Mesothelial cell of epicardium (in vitro differentiated cells): ENCODE measurements around the gene FILIP1. TPM values are rescaled to one million over a fixed set of nuclear protein-coding genes. Genes with fewer than 3 reads are reported as not detected.
A peak's percentile ranks its signal among the peaks of the same experiment; 100 is the strongest.
"Not testable (repeated sequence)": the region's sequence is repeated elsewhere in the genome, so short reads cannot be mapped to it uniquely, and the experiment has no call there.

Experiments
- DNase-seq, 2 experiments: peaks; one replicate each; pipeline ENCODE4 v3.0.0; 2021; ENCODE audit warnings: low spot score in 2 of 2; ENCODE audit not compliant: unreplicated experiment in 2 of 2
- H3K27ac Mint-ChIP-seq: 2 replicates; pipeline ENCODE4 v1.8.0; 2021; ENCODE audit warnings: mixed read lengths
- H3K27me3 Mint-ChIP-seq: 2 replicates; pipeline ENCODE4 v1.8.0; 2021; ENCODE audit warnings: low read depth, mixed read lengths
- H3K36me3 Mint-ChIP-seq: 2 replicates; pipeline ENCODE4 v1.8.0; 2021; ENCODE audit warnings: mixed read lengths
- H3K4me1 Mint-ChIP-seq: 2 replicates; pipeline ENCODE4 v1.8.0; 2021; ENCODE audit warnings: mixed read lengths
- H3K4me3 Mint-ChIP-seq: 2 replicates; pipeline ENCODE4 v1.8.0; 2021; ENCODE audit warnings: mild to moderate bottlenecking, moderate library complexity, mixed read lengths
- H3K9me3 Mint-ChIP-seq: 2 replicates; pipeline ENCODE4 v1.8.0; 2021; ENCODE audit warnings: mixed read lengths
- CTCF ChIP-seq: fragments of 200-600 bp; sonication (generic); IDR thresholded peaks from one replicate; pipeline ENCODE4 v1.5.0; 2021; ENCODE audit warnings: antibody characterized with exemption; ENCODE audit not compliant: unreplicated experiment
- total RNA-seq: library from RNA; stranded (reverse); gene quantifications from 3 replicates; pipeline ENCODE4 v1.2.1, GENCODE V29; 2021

The FILIP1 gene
- total RNA-seq, 1 donor from 2014 or later = 11.3 TPM

DNA sequence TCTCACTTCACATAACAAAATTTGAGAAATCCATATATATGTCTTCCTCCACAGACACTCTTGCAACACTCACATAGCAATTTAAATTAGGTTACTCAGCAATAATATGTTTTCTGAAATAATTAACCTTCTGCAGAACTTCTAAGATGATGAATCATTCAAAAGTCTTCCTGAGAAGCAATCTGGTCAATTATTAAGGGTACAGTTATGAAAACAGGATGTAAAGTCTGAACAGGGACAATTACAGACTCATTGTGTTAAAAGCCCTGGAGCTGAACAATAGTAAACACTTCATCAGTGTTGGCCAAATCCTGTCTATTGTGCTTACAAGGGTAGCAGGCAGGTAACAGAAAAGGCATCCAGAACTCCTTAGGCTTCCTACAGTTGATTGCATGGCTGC is 75.4 kb downstream of the FILIP1 start:
- no peak for TF ChIP-seq CTCF
- H3K27ac Mint-ChIP-seq = peak overlapping the region; percentile 13
- H3K9me3 Mint-ChIP-seq = no peaks in the 10 kb centered on the region
- no peak overlapping the region for H3K4me3 Mint-ChIP-seq
- no peaks in the 10 kb centered on the region for H3K27me3 Mint-ChIP-seq
- DNase-seq = no peak
- H3K4me1 Mint-ChIP-seq = peaks cover 44% of the 10 kb centered on the region
- no peaks in the 10 kb centered on the region for H3K36me3 Mint-ChIP-seq

DNA sequence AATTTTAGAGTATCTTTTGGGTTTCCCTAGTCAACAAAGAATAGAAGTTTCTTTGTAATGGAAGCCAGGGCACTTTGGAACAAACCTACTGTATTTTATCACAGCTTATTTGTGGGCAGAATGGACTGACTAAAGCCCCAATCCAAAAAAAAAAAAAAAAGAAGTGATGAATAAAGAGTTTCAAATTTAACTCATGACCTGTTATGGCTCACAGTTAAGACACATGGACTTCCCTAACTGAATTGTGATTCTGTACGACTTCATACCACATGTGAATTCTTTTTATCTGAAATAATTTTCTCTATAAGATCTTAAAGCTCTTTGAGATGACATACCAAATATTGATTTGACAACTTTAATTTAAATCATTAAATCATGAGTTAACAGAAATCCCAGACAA is 77.2 kb downstream of the FILIP1 start:
- H3K4me1 Mint-ChIP-seq = peaks cover 57% of the 10 kb centered on the region
- no peaks in the 10 kb centered on the region for H3K27me3 Mint-ChIP-seq
- DNase-seq = no peak
- peaks cover 7% of the 10 kb centered on the region for H3K36me3 Mint-ChIP-seq
- H3K27ac Mint-ChIP-seq = no peak overlapping the region
- no peak for TF ChIP-seq CTCF
- no peak overlapping the region for H3K4me3 Mint-ChIP-seq
- peaks cover 6% of the 10 kb centered on the region for H3K9me3 Mint-ChIP-seq

GRCh38 chr6:75415804-75416203 is 77.8 kb downstream of the FILIP1 start:
- no peak overlapping the region for H3K27ac Mint-ChIP-seq
- peaks cover 13% of the 10 kb centered on the region for H3K36me3 Mint-ChIP-seq
- H3K27me3 Mint-ChIP-seq = no peaks in the 10 kb centered on the region
- peaks cover 12% of the 10 kb centered on the region for H3K9me3 Mint-ChIP-seq
- TF ChIP-seq CTCF = no peak
- H3K4me1 Mint-ChIP-seq = peaks cover 57% of the 10 kb centered on the region
- H3K4me3 Mint-ChIP-seq = no peak overlapping the region
- DNase-seq = no peak

GRCh38 chr6:75414445-75415021 is 79.1 kb downstream of the FILIP1 start:
- H3K4me3 Mint-ChIP-seq = no peak overlapping the region
- H3K36me3 Mint-ChIP-seq = peaks cover 19% of the 10 kb centered on the region
- peaks cover 19% of the 10 kb centered on the region for H3K9me3 Mint-ChIP-seq
- H3K27me3 Mint-ChIP-seq = no peaks in the 10 kb centered on the region
- peaks cover 52% of the 10 kb centered on the region for H3K4me1 Mint-ChIP-seq
- DNase-seq = no peak
- no peak for TF ChIP-seq CTCF
- H3K27ac Mint-ChIP-seq = peak overlapping the region; percentile 64

- H3K36me3 Mint-ChIP-seq = peaks cover 19% of the 10 kb centered on the region
- DNase-seq = no peak
- H3K4me3 Mint-ChIP-seq = no peak overlapping the region
- H3K4me1 Mint-ChIP-seq = peaks cover 40% of the 10 kb centered on the region
- H3K27ac Mint-ChIP-seq = peak overlapping the region; percentile 64
- TF ChIP-seq CTCF = no peak
- no peaks in the 10 kb centered on the region for H3K27me3 Mint-ChIP-seq
- H3K9me3 Mint-ChIP-seq = peaks cover 20% of the 10 kb centered on the region
Measured at GRCh38 chr6:75412969-75413662, 80.5 kb downstream of the FILIP1 start.

DNA sequence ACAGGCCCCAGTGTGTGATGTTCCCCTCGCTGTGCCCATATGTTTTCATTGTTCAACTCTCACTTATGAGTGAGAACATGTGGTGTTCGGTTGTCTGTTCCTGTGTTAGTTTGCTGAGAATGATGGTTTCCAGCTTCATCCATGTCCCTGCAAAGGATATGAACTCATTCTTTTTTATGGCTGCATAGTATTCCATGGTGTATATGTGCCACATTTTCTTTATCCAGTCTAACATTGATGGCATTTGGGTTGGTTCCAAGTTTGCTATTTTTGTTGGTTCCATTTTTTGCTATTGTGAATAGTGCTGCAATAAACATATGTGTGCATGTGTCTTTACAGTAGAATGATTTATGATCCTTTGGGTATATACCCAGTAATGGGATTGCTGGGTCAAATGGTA is 83.0 kb downstream of the FILIP1 start:
- H3K27me3 Mint-ChIP-seq, H3K27ac Mint-ChIP-seq, DNase-seq, H3K4me3 Mint-ChIP-seq: not testable (repeated sequence)
- H3K9me3 Mint-ChIP-seq = peaks cover 20% of the 10 kb centered on the region
- peaks cover 30% of the 10 kb centered on the region for H3K4me1 Mint-ChIP-seq
- H3K36me3 Mint-ChIP-seq = peaks cover 19% of the 10 kb centered on the region
